Loucy (cell line): ENCODE data around the gene SRRM3.

Experiments used
- H2AFZ ChIP-seq: fragments of 200-600 bp; sonication (generic); 2 replicates; pipeline ENCODE4 v1.6.0; 2016; ENCODE audit warnings: antibody characterized with exemption, mild to moderate bottlenecking, low read length, moderate library complexity
- H3F3A ChIP-seq: fragments of 200-600 bp; 2 replicates; pipeline ENCODE4 v1.6.0; 2016; ENCODE audit warnings: antibody characterized with exemption, low read depth, mild to moderate bottlenecking
- H3K27me3 ChIP-seq: fragments of 200-600 bp; sonication (generic); 2 replicates; pipeline ENCODE4 v1.6.1; 2014; ENCODE audit warnings: low read length, mild to moderate bottlenecking; ENCODE audit not compliant: insufficient read depth, poor library complexity, severe bottlenecking
- H3K36me3 ChIP-seq: fragments of 200-600 bp; sonication (generic); 2 replicates; pipeline ENCODE4 v1.6.1; 2016; ENCODE audit warnings: low read length; ENCODE audit not compliant: insufficient read depth
- H3K4me1 ChIP-seq: fragments of 200-600 bp; sonication (generic); 2 replicates; pipeline ENCODE4 v1.5.1; 2014; ENCODE audit warnings: low read length, mild to moderate bottlenecking; ENCODE audit not compliant: insufficient read depth, poor library complexity, severe bottlenecking
- H3K4me2 ChIP-seq: fragments of 200-600 bp; sonication (generic); 2 replicates; pipeline ENCODE4 v1.6.0; 2014; ENCODE audit warnings: antibody characterized with exemption, low read length, low read depth, mild to moderate bottlenecking; ENCODE audit not compliant: poor library complexity, severe bottlenecking
- H3K4me3 ChIP-seq: fragments of 200-600 bp; sonication (generic); 2 replicates; pipeline ENCODE4 v1.5.1; 2014; ENCODE audit warnings: low read length, mild to moderate bottlenecking, mixed read lengths; ENCODE audit not compliant: poor library complexity, severe bottlenecking
- H3K79me2 ChIP-seq: fragments of 200-600 bp; sonication (generic); 2 replicates; pipeline ENCODE4 v1.6.1; 2014; ENCODE audit warnings: low read length; ENCODE audit not compliant: insufficient read depth
- H3K9ac ChIP-seq: fragments of 200-600 bp; sonication (generic); 2 replicates; pipeline ENCODE4 v1.6.0; 2014; ENCODE audit warnings: mild to moderate bottlenecking, low read depth, low read length, moderate library complexity; ENCODE audit not compliant: poor library complexity, severe bottlenecking
- H3K9me2 ChIP-seq: fragments of 200-600 bp; sonication (generic); replicated peaks from 2 replicates; pipeline ENCODE4 v1.6.1; 2016; ENCODE audit warnings: low read depth, low read length, mixed read lengths
- H3K9me3 ChIP-seq: fragments of 200-600 bp; sonication (generic); 2 replicates; pipeline ENCODE4 v1.6.1; 2014; ENCODE audit warnings: mild to moderate bottlenecking, antibody characterized with exemption, low read length, low read depth; ENCODE audit not compliant: insufficient read depth
- H4K20me1 ChIP-seq: fragments of 200-600 bp; sonication (generic); 2 replicates; pipeline ENCODE4 v1.6.0; 2014; ENCODE audit warnings: antibody characterized with exemption, low read length, mild to moderate bottlenecking; ENCODE audit not compliant: insufficient read depth, poor library complexity, severe bottlenecking
- CTCF ChIP-seq: fragments of 200-600 bp; sonication (generic); conservative IDR thresholded peaks from 2 replicates; pipeline ENCODE4 v1.5.1; 2014; ENCODE audit warnings: mild to moderate bottlenecking, antibody characterized with exemption, low read length
- EZH2phosphoT487 ChIP-seq: fragments of 200-600 bp; IDR thresholded peaks from 2 replicates; pipeline ENCODE4 v1.6.1; 2018; ENCODE audit warnings: antibody characterized with exemption, mild to moderate bottlenecking, moderate library complexity, borderline replicate concordance

The SRRM3 gene

GRCh38 chr7:76261931-76262330 lies 60.2 kb downstream of the SRRM3 start:
- Histone ChIP-seq H3K36me3 (no peaks in the 10 kb centered on the region), H3K27me3 (no peaks in the 10 kb centered on the region), H3K9me3 (no peaks in the 10 kb centered on the region), H3K79me2 (no peaks in the 10 kb centered on the region), H2AFZ (no peak overlapping the region; the same call in 1 of the 2 replicates), H3K4me1 (no peaks in the 10 kb centered on the region), H4K20me1 (no peaks in the 10 kb centered on the region), H3K4me2 (no peak overlapping the region), H3F3A (no peaks in the 10 kb centered on the region), H3K9ac (no peak overlapping the region), H3K9me2 (no peaks in the 10 kb centered on the region), H3K4me3 (no peak overlapping the region)
- TF ChIP-seq CTCF (no peak), EZH2phosphoT487 (no peak)

GRCh38 chr7:76262683-76263402 lies 61.1 kb downstream of the SRRM3 start:
- no peaks in the 10 kb centered on the region for H3K9me3 ChIP-seq
- no peak overlapping the region for H3K4me2 ChIP-seq
- H2AFZ ChIP-seq = no peak overlapping the region
- H3K36me3 ChIP-seq = no peaks in the 10 kb centered on the region
- no peaks in the 10 kb centered on the region for H4K20me1 ChIP-seq
- no peak overlapping the region for H3K9ac ChIP-seq
- no peaks in the 10 kb centered on the region for H3K79me2 ChIP-seq
- no peaks in the 10 kb centered on the region for H3F3A ChIP-seq
- TF ChIP-seq EZH2phosphoT487 (no peak), CTCF (peak; percentile 87)
- H3K27me3 ChIP-seq = no peaks in the 10 kb centered on the region
- H3K4me1 ChIP-seq = no peaks in the 10 kb centered on the region
- H3K4me3 ChIP-seq = no peak overlapping the region
- no peaks in the 10 kb centered on the region for H3K9me2 ChIP-seq

GRCh38 chr7:76265299-76265698 lies 63.6 kb downstream of the SRRM3 start:
- Histone ChIP-seq H3F3A (no peaks in the 10 kb centered on the region), H3K9me3 (no peaks in the 10 kb centered on the region), H2AFZ (no peak overlapping the region), H3K79me2 (no peaks in the 10 kb centered on the region), H3K4me2 (no peak overlapping the region), H3K4me1 (no peaks in the 10 kb centered on the region), H3K9me2 (no peaks in the 10 kb centered on the region), H4K20me1 (no peaks in the 10 kb centered on the region), H3K27me3 (no peaks in the 10 kb centered on the region), H3K9ac (no peak overlapping the region), H3K36me3 (no peaks in the 10 kb centered on the region), H3K4me3 (no peak overlapping the region)
- TF ChIP-seq EZH2phosphoT487 = no peak
- no peak for TF ChIP-seq CTCF
